Measurements from ENCODE around the gene LYG1.

Gene LYG1

GRCh38 chr2:99255491-99256318 is 45.3 kb downstream of the LYG1 start, which contains the start of gene LYG2:
Gene LYG2, minus strand, starts transcription at chr2:99255666. Its CDS starts 1,406 bp downstream, at chr2:99254260.
- H3F3A ChIP-seq (ENCODE audit: insufficient read depth, low read length): no peaks in the 10 kb centered on the region
- H4K20me1 ChIP-seq (ENCODE audit: insufficient read depth, low read length): no peaks in the 10 kb centered on the region
- no peak within 1 kb of the TSS for H2AFZ ChIP-seq (ENCODE audit: low read length)
- H3K36me3 ChIP-seq (replicated peaks; ENCODE audit: insufficient read depth, low read length): no peaks in the 10 kb centered on the region
- no peaks in the 10 kb centered on the region for H3K79me2 ChIP-seq (ENCODE audit: low read length)
- no peak within 1 kb of the TSS for H3K4me3 ChIP-seq (ENCODE audit: low read length)
- no peak within 1 kb of the TSS for H3K27ac ChIP-seq (ENCODE audit: low read length)
- H3K4me2 ChIP-seq (ENCODE audit: low read depth, low read length): no peak within 1 kb of the TSS
- H3K9me2 ChIP-seq (replicated peaks; ENCODE audit: insufficient read depth, low read length): no peaks in the 10 kb centered on the region
- no peak for DNase-seq
- H3K9me3 ChIP-seq (replicated peaks; ENCODE audit: insufficient read depth, low read length): no peaks in the 10 kb centered on the region
- H3K9ac ChIP-seq (ENCODE audit: low read length): no peak within 1 kb of the TSS
- TF ChIP-seq, protein P1, sequence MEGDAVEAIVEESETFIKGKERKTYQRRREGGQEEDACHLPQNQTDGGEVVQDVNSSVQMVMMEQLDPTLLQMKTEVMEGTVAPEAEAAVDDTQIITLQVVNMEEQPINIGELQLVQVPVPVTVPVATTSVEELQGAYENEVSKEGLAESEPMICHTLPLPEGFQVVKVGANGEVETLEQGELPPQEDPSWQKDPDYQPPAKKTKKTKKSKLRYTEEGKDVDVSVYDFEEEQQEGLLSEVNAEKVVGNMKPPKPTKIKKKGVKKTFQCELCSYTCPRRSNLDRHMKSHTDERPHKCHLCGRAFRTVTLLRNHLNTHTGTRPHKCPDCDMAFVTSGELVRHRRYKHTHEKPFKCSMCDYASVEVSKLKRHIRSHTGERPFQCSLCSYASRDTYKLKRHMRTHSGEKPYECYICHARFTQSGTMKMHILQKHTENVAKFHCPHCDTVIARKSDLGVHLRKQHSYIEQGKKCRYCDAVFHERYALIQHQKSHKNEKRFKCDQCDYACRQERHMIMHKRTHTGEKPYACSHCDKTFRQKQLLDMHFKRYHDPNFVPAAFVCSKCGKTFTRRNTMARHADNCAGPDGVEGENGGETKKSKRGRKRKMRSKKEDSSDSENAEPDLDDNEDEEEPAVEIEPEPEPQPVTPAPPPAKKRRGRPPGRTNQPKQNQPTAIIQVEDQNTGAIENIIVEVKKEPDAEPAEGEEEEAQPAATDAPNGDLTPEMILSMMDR (IDR thresholded peaks at IDR 0.05; ENCODE audit: low read length): no peak
- TF ChIP-seq EZH2phosphoT487 (IDR thresholded peaks at IDR 0.05; ENCODE audit: low read length) (no peak), EZH2 (optimal IDR thresholded peaks at IDR 0.05; ENCODE audit: low read depth, low read length) (no peak)
- H3K27me3 ChIP-seq (replicated peaks; ENCODE audit: insufficient read depth, low read length): no peaks in the 10 kb centered on the region
- no peaks in the 10 kb centered on the region for H3K4me1 ChIP-seq (ENCODE audit: low read length)

- Histone ChIP-seq H3K4me1 (ENCODE audit: low read length) (no peaks in the 10 kb centered on the region), H3K27ac (ENCODE audit: low read length) (no peak overlapping the region), H2AFZ (ENCODE audit: low read length) (no peak overlapping the region), H3K79me2 (ENCODE audit: low read length) (no peaks in the 10 kb centered on the region), H3K4me2 (ENCODE audit: low read depth, low read length) (no peak overlapping the region), H3K9me3 (replicated peaks; ENCODE audit: insufficient read depth, low read length) (no peaks in the 10 kb centered on the region), H3K4me3 (ENCODE audit: low read length) (no peak overlapping the region), H3K36me3 (replicated peaks; ENCODE audit: insufficient read depth, low read length) (no peaks in the 10 kb centered on the region), H3K9ac (ENCODE audit: low read length) (no peak overlapping the region), H3K9me2 (replicated peaks; ENCODE audit: insufficient read depth, low read length) (no peaks in the 10 kb centered on the region), H3K27me3 (replicated peaks; ENCODE audit: insufficient read depth, low read length) (no peaks in the 10 kb centered on the region), H3F3A (ENCODE audit: insufficient read depth, low read length) (no peaks in the 10 kb centered on the region), H4K20me1 (ENCODE audit: insufficient read depth, low read length) (no peaks in the 10 kb centered on the region)
- TF ChIP-seq EZH2phosphoT487 (IDR thresholded peaks at IDR 0.05; ENCODE audit: low read length) (no peak), EZH2 (optimal IDR thresholded peaks at IDR 0.05; ENCODE audit: low read depth, low read length) (no peak)
- TF ChIP-seq, protein P1 (IDR thresholded peaks at IDR 0.05; ENCODE audit: low read length): no peak
- DNase-seq: no peak
Measured at GRCh38 chr2:99249951-99250350, 51.0 kb downstream of the LYG1 start.

DNA sequence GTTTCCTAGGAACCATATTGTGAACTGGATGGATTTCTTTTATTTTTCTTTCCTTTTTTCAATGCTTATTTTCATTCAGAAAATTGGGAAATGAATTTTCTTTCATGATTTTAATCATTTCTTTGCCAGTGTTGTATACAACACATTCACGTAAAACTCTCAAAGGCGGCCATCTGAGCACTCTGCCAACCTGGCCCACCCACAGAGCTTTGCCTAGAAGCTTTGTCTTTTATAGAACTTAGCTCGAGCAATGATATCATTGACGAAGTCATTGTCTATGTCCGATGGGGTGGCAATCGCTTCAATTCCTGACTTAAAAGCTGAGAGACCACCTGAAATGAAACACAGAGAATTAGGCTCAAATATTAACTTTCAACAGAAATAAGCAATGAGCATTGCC is 58.8 kb downstream of the LYG1 start:
- Histone ChIP-seq H2AFZ (ENCODE audit: low read length) (no peak overlapping the region), H3K79me2 (ENCODE audit: low read length) (no peaks in the 10 kb centered on the region), H3K9me2 (replicated peaks; ENCODE audit: insufficient read depth, low read length) (no peaks in the 10 kb centered on the region), H3K9ac (ENCODE audit: low read length) (no peak overlapping the region), H3K27ac (ENCODE audit: low read length) (no peak overlapping the region), H3K4me1 (ENCODE audit: low read length) (no peaks in the 10 kb centered on the region), H3K9me3 (replicated peaks; ENCODE audit: insufficient read depth, low read length) (no peaks in the 10 kb centered on the region), H3K4me3 (ENCODE audit: low read length) (no peak overlapping the region), H4K20me1 (ENCODE audit: insufficient read depth, low read length) (no peaks in the 10 kb centered on the region), H3K36me3 (replicated peaks; ENCODE audit: insufficient read depth, low read length) (no peaks in the 10 kb centered on the region), H3K27me3 (replicated peaks; ENCODE audit: insufficient read depth, low read length) (no peaks in the 10 kb centered on the region), H3F3A (ENCODE audit: insufficient read depth, low read length) (no peaks in the 10 kb centered on the region), H3K4me2 (ENCODE audit: low read depth, low read length) (no peak overlapping the region)
- DNase-seq: no peak
- TF ChIP-seq, protein P1 (IDR thresholded peaks at IDR 0.05; ENCODE audit: low read length): no peak
- no peak for TF ChIP-seq EZH2phosphoT487 (IDR thresholded peaks at IDR 0.05; ENCODE audit: low read length)
- no peak for TF ChIP-seq EZH2 (optimal IDR thresholded peaks at IDR 0.05; ENCODE audit: low read depth, low read length)

All from MM.1S (cell line).